CD14-positive monocyte (primary cell): ENCODE results near the gene SULT2B1. TPM values are rescaled to one million over a fixed set of nuclear protein-coding genes. Genes with fewer than 3 reads are reported as not detected.

Experiments
- DNase-seq, 3 donors: peaks; one replicate each; pipeline ENCODE4 v3.0.0-alpha.2; 2011 to 2022
- H2AFZ ChIP-seq: 2 replicates; pipeline ENCODE4 v1.6.0; 2012; ENCODE audit warnings: mild to moderate bottlenecking, low read depth, low read length, inconsistent platforms; ENCODE audit not compliant: insufficient read depth, poor library complexity, severe bottlenecking
- H3K27ac ChIP-seq, 2 donors: 1 replicate in 1 of 2; 2 replicates in 1 of 2; pipeline ENCODE4 v1.5.1; 2012 to 2013; ENCODE audit warnings: low read length in 2 of 2, control low read depth in 1 of 2, inconsistent platforms in 1 of 2, low read depth in 1 of 2, mild to moderate bottlenecking in 1 of 2
- H3K27me3 ChIP-seq, 2 donors: one replicate each; pipeline versions ENCODE4 v1.6.0 to v1.6.1; 2011 to 2013; ENCODE audit warnings: low read length in 2 of 2; ENCODE audit not compliant: control insufficient read depth in 2 of 2, insufficient read depth in 2 of 2
- H3K36me3 ChIP-seq, 2 donors: replicated peaks in 1 of 2; 1 replicate in 1 of 2; 2 replicates in 1 of 2; pipeline versions ENCODE4 v1.5.1 to v1.6.1; 2012 to 2013; ENCODE audit warnings: low read length in 2 of 2, control low read depth in 1 of 2, inconsistent platforms in 1 of 2, mild to moderate bottlenecking in 1 of 2; ENCODE audit not compliant: insufficient read depth in 2 of 2, control insufficient read depth in 1 of 2
- H3K4me1 ChIP-seq, 2 donors: 1 replicate in 1 of 2; 2 replicates in 1 of 2; pipeline versions ENCODE4 v1.5.1 to v1.6.1; 2012 to 2013; ENCODE audit warnings: low read length in 2 of 2, control low read depth in 1 of 2, inconsistent platforms in 1 of 2, mild to moderate bottlenecking in 1 of 2, moderate library complexity in 1 of 2; ENCODE audit not compliant: insufficient read depth in 2 of 2, control insufficient read depth in 1 of 2
- H3K4me2 ChIP-seq: replicated peaks from 2 replicates; pipeline ENCODE3; 2012; ENCODE audit warnings: low read length, moderate library complexity, mild to moderate bottlenecking; ENCODE audit not compliant: poor library complexity, severe bottlenecking; ENCODE audit errors: extremely low read depth
- H3K4me3 ChIP-seq, 3 experiments: fragments of 200-600 bp in 1 of 3; sonication (generic) in 1 of 3; replicated peaks in 1 of 3; 1 replicate in 2 of 3; 2 replicates in 1 of 3; pipeline ENCODE4 v1.5.1; 2011 to 2013; ENCODE audit warnings: low read length in 3 of 3, mild to moderate bottlenecking in 3 of 3, control low read depth in 2 of 3, low read depth in 2 of 3, inconsistent platforms in 1 of 3, moderate library complexity in 1 of 3
- H3K79me2 ChIP-seq: 2 replicates; pipeline ENCODE4 v1.6.0; 2012; ENCODE audit warnings: mild to moderate bottlenecking, control low read depth, inconsistent platforms, low read length, moderate library complexity; ENCODE audit not compliant: insufficient read depth
- H3K9ac ChIP-seq: 2 replicates; pipeline ENCODE4 v1.6.0; 2017; ENCODE audit warnings: low read length, mild to moderate bottlenecking; ENCODE audit not compliant: insufficient read depth, poor library complexity, severe bottlenecking
- H3K9me3 ChIP-seq, 2 donors: replicated peaks in 1 of 2; 1 replicate in 1 of 2; 2 replicates in 1 of 2; pipeline versions ENCODE4 v1.5.1 to v1.6.1; 2012 to 2013; ENCODE audit warnings: low read length in 2 of 2, control low read depth in 1 of 2; ENCODE audit not compliant: control insufficient read depth in 1 of 2, insufficient read depth in 1 of 2
- H4K20me1 ChIP-seq: 2 replicates; pipeline ENCODE4 v1.6.0; 2012; ENCODE audit warnings: mild to moderate bottlenecking, low read length, control low read depth, moderate library complexity; ENCODE audit not compliant: insufficient read depth
- H3K27ac Mint-ChIP-seq, 7 donors: one replicate each; pipeline ENCODE4 v1.8.0; 2020; ENCODE audit warnings: mild to moderate bottlenecking in 7 of 7, mixed read lengths in 7 of 7, moderate library complexity in 6 of 7, inconsistent platforms in 2 of 7
- H3K27me3 Mint-ChIP-seq, 3 donors: one replicate each; pipeline ENCODE4 v1.8.0; 2021 to 2022; ENCODE audit warnings: low read depth in 3 of 3, mild to moderate bottlenecking in 3 of 3, mixed read lengths in 3 of 3, moderate library complexity in 3 of 3, inconsistent platforms in 1 of 3
- H3K36me3 Mint-ChIP-seq, 2 donors: one replicate each; pipeline ENCODE4 v1.8.0; 2020; ENCODE audit warnings: mixed read lengths in 2 of 2, inconsistent platforms in 1 of 2, mild to moderate bottlenecking in 1 of 2
- H3K4me1 Mint-ChIP-seq: one replicate; pipeline ENCODE4 v1.8.0; 2020; ENCODE audit warnings: mild to moderate bottlenecking, mixed read lengths
- H3K4me3 Mint-ChIP-seq, 2 donors: one replicate each; pipeline ENCODE4 v1.8.0; 2020; ENCODE audit warnings: mild to moderate bottlenecking in 2 of 2, mixed read lengths in 2 of 2, moderate library complexity in 1 of 2
- H3K9me3 Mint-ChIP-seq, 7 donors: one replicate each; pipeline ENCODE4 v1.8.0; 2020 to 2022; ENCODE audit warnings: mixed read lengths in 7 of 7, mild to moderate bottlenecking in 6 of 7, moderate library complexity in 6 of 7, inconsistent platforms in 2 of 7
- WGBS: methylation state at CpG from one replicate; pipeline ENCODE4 v1.1.5; 2013; ENCODE audit warnings: missing lambda C conversion rate; ENCODE audit not compliant: insufficient coverage; 5-methylcytosine and 5-hydroxymethylcytosine counted together
- intact Hi-C, 2 donors: fragments of 100-400 bp; cut with micrococcal nuclease; formaldehyde crosslinking; loops; one replicate each; pipeline versions ENCODE4 v1.15.0 to v1.15.1; 2023
- polyA plus RNA-seq, 3 donors: library from polyadenylated mRNA; depleted of rRNA in 1 of 3; unstranded in 2 of 3; stranded (reverse) in 1 of 3; fragments of 300-500 nt in 2 of 3; fragments of >200 nt in 1 of 3; fragmentation: Illumina TruSeq in 2 of 3; gene quantifications; 1 replicate in 2 of 3; 2 replicates in 1 of 3; pipeline ENCODE4 v1.2.3, GENCODE V29; 2012 to 2021
- TF ChIP-seq, protein P1 (sequence below): fragments of 200-600 bp; IDR thresholded peaks from one replicate; pipeline ENCODE4 v1.8.0; 2022; ENCODE audit warnings: antibody characterized with exemption, mild to moderate bottlenecking

SULT2B1 gene
- polyA plus RNA-seq, 3 donors = 0.09 to 0.40 TPM; not detected in 1

DNA sequence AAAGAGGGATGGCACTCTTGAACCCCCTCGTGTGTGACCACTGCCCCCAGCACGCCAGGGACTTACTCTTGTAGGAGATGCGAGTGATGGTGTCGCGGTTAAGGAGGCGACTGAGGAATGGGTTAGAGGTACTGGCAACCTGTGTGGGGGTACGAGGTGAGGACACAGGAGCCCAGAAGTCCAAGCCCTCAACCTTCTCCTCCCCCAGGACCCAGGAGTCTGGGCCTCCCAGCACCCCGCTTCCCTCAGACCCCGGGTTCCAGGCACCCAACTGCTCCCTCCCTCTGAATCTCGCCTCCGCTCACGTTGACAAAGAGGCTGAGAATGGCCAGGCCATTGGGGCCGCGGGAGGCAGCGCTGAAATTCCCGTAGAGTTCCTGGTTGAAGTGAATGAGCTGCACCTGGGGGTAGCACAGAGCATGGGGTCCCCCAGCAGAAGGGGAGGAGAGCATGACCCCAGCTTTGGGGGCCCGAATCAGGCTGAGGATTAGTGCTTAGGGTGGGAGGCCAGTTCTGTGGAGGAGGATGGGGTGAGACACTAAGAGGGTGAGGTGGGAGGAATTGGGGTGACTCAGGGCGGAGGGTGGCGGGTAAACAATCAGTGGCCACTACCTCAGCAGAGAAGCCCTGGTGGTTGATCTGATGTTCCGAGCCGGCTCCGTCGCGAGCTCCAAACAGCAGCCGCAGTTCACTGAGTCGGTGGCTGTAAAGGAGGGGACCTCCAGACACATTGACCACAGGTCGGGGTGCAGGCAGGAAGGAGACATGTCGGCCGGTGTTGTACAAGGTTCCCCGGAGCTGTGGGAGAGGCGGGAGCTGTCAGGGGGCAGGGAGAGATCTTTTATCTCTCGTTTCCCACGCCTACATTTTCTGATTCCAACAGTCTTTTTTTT lies 87.8 kb downstream of the SULT2B1 start:
- H3K27ac Mint-ChIP-seq = peak overlapping the region in 6 of 7 donors; percentile 53 to 99 (median 97)
- peak in 1 of 3 donors; percentile 16 for DNase-seq
- Histone ChIP-seq H3K27me3 (no peaks in the 10 kb centered on the region), H3K4me1 (peaks cover 24 to 54% of the 10 kb centered on the region in 2 donors), H2AFZ (no peak overlapping the region), H3K36me3 (no peaks in the 10 kb centered on the region), H3K4me2 (no peak overlapping the region), H3K79me2 (peaks cover 27% of the 10 kb centered on the region), H3K9me3 (no peaks in the 10 kb centered on the region), H4K20me1 (peaks cover 4% of the 10 kb centered on the region), H3K9ac (no peak overlapping the region), H3K27ac (peak overlapping the region; percentile 95 to 96), H3K4me3 (no peak overlapping the region)
- H3K9me3 Mint-ChIP-seq = peaks cover 0 to 3% (median 2%) of the 10 kb centered on the region in 7 donors
- peaks cover 3 to 5% of the 10 kb centered on the region in 2 donors for H3K36me3 Mint-ChIP-seq
- H3K4me1 Mint-ChIP-seq = peaks cover 34% of the 10 kb centered on the region
- intact Hi-C loops = loop anchor here (5.0 to 10.0 kb wide), 6 partner anchors 38 to 328 kb away; partner anchors contain the start of genes FTL (in 2 of the 2), EMP3 (in 1 of the 2), HSD17B14 (in 1 of the 2) and MAMSTR (in 1 of the 2)
- peak overlapping the region; percentile 59 to 73 for H3K4me3 Mint-ChIP-seq
- peaks cover 3 to 12% (median 11%) of the 10 kb centered on the region in 3 donors for H3K27me3 Mint-ChIP-seq
- WGBS = 91% methylated on average over 16 of the region's 33 CpGs
- TF ChIP-seq, protein P1, sequence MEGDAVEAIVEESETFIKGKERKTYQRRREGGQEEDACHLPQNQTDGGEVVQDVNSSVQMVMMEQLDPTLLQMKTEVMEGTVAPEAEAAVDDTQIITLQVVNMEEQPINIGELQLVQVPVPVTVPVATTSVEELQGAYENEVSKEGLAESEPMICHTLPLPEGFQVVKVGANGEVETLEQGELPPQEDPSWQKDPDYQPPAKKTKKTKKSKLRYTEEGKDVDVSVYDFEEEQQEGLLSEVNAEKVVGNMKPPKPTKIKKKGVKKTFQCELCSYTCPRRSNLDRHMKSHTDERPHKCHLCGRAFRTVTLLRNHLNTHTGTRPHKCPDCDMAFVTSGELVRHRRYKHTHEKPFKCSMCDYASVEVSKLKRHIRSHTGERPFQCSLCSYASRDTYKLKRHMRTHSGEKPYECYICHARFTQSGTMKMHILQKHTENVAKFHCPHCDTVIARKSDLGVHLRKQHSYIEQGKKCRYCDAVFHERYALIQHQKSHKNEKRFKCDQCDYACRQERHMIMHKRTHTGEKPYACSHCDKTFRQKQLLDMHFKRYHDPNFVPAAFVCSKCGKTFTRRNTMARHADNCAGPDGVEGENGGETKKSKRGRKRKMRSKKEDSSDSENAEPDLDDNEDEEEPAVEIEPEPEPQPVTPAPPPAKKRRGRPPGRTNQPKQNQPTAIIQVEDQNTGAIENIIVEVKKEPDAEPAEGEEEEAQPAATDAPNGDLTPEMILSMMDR = no peak

DNA sequence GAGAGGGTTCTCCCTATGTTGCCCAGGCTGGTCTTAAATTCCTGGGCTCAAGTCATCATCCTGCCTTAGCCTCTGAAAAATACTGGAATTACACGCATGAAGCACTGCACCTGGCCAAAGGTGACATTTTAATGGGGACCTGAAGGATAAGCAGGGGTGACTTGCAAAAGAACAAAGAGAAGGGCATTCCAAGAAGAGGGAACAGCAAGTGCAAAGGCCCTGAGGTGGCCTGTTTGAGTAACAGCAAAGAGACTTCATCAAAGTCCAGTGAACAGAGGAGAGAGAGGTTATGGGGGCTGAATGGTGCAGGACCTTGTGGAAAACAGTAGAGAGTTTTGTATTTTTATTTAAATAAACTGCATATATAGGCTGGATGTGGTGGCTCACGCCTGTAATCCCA lies 89.9 kb downstream of the SULT2B1 start:
- no peaks in the 10 kb centered on the region for H4K20me1 ChIP-seq
- no peak for DNase-seq

More for the DNA sequence above, 89.9 kb downstream of the SULT2B1 start:
- Mint-ChIP-seq H3K27ac (no peak overlapping the region), H3K4me1 (peaks cover 41% of the 10 kb centered on the region), H3K9me3 (peaks cover 0 to 5% (median 3%) of the 10 kb centered on the region in 7 donors), H3K4me3 (no peak overlapping the region), H3K36me3 (peaks cover 3 to 5% of the 10 kb centered on the region in 2 donors), H3K27me3 (peaks cover 11 to 29% (median 26%) of the 10 kb centered on the region in 3 donors)
- TF ChIP-seq, protein P1 = no peak
- Histone ChIP-seq H3K4me2 (no peak overlapping the region), H3K79me2 (peaks cover 8% of the 10 kb centered on the region), H3K4me3 (no peak overlapping the region), H3K9me3 (no peaks in the 10 kb centered on the region), H3K27me3 (peaks cover 0 to 10% of the 10 kb centered on the region in 2 donors), H3K36me3 (no peaks in the 10 kb centered on the region), H2AFZ (no peak overlapping the region), H3K27ac (no peak overlapping the region), H3K4me1 (peaks cover 33 to 54% of the 10 kb centered on the region in 2 donors), H3K9ac (no peak overlapping the region)
- 80% methylated on average over 1 of the region's 2 CpGs for WGBS
- intact Hi-C loops = loop anchor here in 1 of 2 donors (5.0 to 10.0 kb wide), 3 partner anchors 35 to 193 kb away; partner anchors contain the start of genes HSD17B14 and MAMSTR
